ENCODE measurements around the gene ATP1A2. TPM values are rescaled to one million over a fixed set of nuclear protein-coding genes. Genes with fewer than 3 reads are reported as not detected.

ATP1A2 gene
- total RNA-seq, 3 donors from 2014 or later: 2.6 to 124 (median 4.0) TPM

- DNase-seq (no peak), ATAC-seq (no peak)
- Histone ChIP-seq H3K4me1 (ENCODE audit: low read depth) (no peaks in the 10 kb centered on the region), H3K36me3 (ENCODE audit: low read depth) (no peaks in the 10 kb centered on the region), H3K9me3 (no peaks in the 10 kb centered on the region), H3K4me3 (no peak overlapping the region)
- no peak for TF ChIP-seq CTCF (IDR thresholded peaks at IDR 0.05)
- intact Hi-C loops (cut with DNase I, micrococcal nuclease): no loop called here
Observed at GRCh38 chr1:160177667-160178066, 62.1 kb downstream of the ATP1A2 start.

- no peaks in the 10 kb centered on the region for H3K9me3 ChIP-seq
- H3K4me1 ChIP-seq (ENCODE audit: low read depth): no peaks in the 10 kb centered on the region
- no peak for ATAC-seq
- no peaks in the 10 kb centered on the region for H3K36me3 ChIP-seq (ENCODE audit: low read depth)
- DNase-seq: no peak
- intact Hi-C loops (cut with DNase I, micrococcal nuclease): no loop called here
- no peak overlapping the region for H3K4me3 ChIP-seq
- TF ChIP-seq CTCF (IDR thresholded peaks at IDR 0.05): no peak
Observed at GRCh38 chr1:160178731-160179130, 63.2 kb downstream of the ATP1A2 start.

- no peak for DNase-seq
- intact Hi-C loops (cut with DNase I, micrococcal nuclease): no loop called here
- H3K36me3 ChIP-seq (ENCODE audit: low read depth): no peaks in the 10 kb centered on the region
- TF ChIP-seq CTCF (IDR thresholded peaks at IDR 0.05): no peak
- H3K4me1 ChIP-seq (ENCODE audit: low read depth): no peaks in the 10 kb centered on the region
- H3K4me3 ChIP-seq: no peak overlapping the region
- ATAC-seq: no peak
- H3K9me3 ChIP-seq: no peaks in the 10 kb centered on the region
Observed at GRCh38 chr1:160179336-160179735, 63.8 kb downstream of the ATP1A2 start.

- H3K4me1 ChIP-seq (ENCODE audit: low read depth): no peaks in the 10 kb centered on the region
- no peaks in the 10 kb centered on the region for H3K36me3 ChIP-seq (ENCODE audit: low read depth)
- ATAC-seq (no peak), DNase-seq (no peak)
- no peak for TF ChIP-seq CTCF (IDR thresholded peaks at IDR 0.05)
- intact Hi-C loops (cut with DNase I, micrococcal nuclease): no loop called here
- no peaks in the 10 kb centered on the region for H3K9me3 ChIP-seq
- H3K4me3 ChIP-seq: no peak overlapping the region
Observed at GRCh38 chr1:160186246-160186645, 70.7 kb downstream of the ATP1A2 start.

DNA sequence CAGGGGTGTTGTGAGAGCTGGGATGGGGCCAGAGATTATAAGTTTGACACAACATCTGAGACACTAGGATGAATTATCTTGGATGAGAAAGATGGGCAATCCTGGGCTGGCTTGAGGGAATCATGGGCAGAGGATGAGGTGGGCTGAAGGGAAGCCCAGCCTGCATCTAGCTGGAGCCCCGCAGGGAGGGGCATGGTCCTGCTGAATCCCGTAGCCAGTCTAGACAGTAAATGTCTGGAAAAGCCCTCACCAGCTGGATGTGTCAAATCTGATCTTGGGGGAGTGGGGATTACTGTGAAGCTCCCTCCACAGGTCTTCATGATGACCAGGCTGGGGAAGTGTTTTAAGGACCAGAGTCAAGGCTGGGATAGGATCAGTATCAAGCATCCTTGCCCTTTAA lies 71.2 kb downstream of the ATP1A2 start:
- intact Hi-C loops (cut with DNase I, micrococcal nuclease): no loop called here

More for the DNA sequence above, 71.2 kb downstream of the ATP1A2 start:
- Histone ChIP-seq H3K4me1 (ENCODE audit: low read depth) (no peaks in the 10 kb centered on the region), H3K4me3 (no peak overlapping the region), H3K9me3 (no peaks in the 10 kb centered on the region), H3K36me3 (ENCODE audit: low read depth) (no peaks in the 10 kb centered on the region)
- DNase-seq: no peak
- no peak for ATAC-seq
- TF ChIP-seq CTCF (IDR thresholded peaks at IDR 0.05): no peak

Data from mucosa of descending colon (tissue), 3 donors.